ENCODE results near the gene BANP. TPM values are rescaled to one million over a fixed set of nuclear protein-coding genes. Genes with fewer than 3 reads are reported as not detected.

The BANP gene
- total RNA-seq, 1 donor from 2014 or later, result 20.6 TPM

- ATAC-seq (no peak), DNase-seq (no peak)
- no peaks in the 10 kb centered on the region for H3K4me1 ChIP-seq
- intact Hi-C loops (cut with DNase I), result no loop called here
- H3K27ac ChIP-seq, result no peak overlapping the region
- no peak overlapping the region for H3K4me3 ChIP-seq
- H3K27me3 ChIP-seq, result no peaks in the 10 kb centered on the region
- H3K9me3 ChIP-seq, result no peaks in the 10 kb centered on the region
- TF ChIP-seq, protein P1, sequence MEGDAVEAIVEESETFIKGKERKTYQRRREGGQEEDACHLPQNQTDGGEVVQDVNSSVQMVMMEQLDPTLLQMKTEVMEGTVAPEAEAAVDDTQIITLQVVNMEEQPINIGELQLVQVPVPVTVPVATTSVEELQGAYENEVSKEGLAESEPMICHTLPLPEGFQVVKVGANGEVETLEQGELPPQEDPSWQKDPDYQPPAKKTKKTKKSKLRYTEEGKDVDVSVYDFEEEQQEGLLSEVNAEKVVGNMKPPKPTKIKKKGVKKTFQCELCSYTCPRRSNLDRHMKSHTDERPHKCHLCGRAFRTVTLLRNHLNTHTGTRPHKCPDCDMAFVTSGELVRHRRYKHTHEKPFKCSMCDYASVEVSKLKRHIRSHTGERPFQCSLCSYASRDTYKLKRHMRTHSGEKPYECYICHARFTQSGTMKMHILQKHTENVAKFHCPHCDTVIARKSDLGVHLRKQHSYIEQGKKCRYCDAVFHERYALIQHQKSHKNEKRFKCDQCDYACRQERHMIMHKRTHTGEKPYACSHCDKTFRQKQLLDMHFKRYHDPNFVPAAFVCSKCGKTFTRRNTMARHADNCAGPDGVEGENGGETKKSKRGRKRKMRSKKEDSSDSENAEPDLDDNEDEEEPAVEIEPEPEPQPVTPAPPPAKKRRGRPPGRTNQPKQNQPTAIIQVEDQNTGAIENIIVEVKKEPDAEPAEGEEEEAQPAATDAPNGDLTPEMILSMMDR (IDR thresholded peaks at IDR 0.05), result no peak
- peaks cover 11% of the 10 kb centered on the region for H3K36me3 ChIP-seq
Measured at GRCh38 chr16:88078111-88078775, 127.0 kb downstream of the BANP start.

- Histone ChIP-seq H3K4me1 (no peaks in the 10 kb centered on the region), H3K27ac (no peak overlapping the region), H3K9me3 (no peaks in the 10 kb centered on the region), H3K4me3 (no peak overlapping the region), H3K36me3 (no peaks in the 10 kb centered on the region), H3K27me3 (no peaks in the 10 kb centered on the region)
- TF ChIP-seq, protein P1 (IDR thresholded peaks at IDR 0.05), result no peak
- intact Hi-C loops (cut with DNase I), result no loop called here
- DNase-seq (no peak), ATAC-seq (no peak)
Measured at GRCh38 chr16:88083582-88083981, 132.3 kb downstream of the BANP start.

DNA sequence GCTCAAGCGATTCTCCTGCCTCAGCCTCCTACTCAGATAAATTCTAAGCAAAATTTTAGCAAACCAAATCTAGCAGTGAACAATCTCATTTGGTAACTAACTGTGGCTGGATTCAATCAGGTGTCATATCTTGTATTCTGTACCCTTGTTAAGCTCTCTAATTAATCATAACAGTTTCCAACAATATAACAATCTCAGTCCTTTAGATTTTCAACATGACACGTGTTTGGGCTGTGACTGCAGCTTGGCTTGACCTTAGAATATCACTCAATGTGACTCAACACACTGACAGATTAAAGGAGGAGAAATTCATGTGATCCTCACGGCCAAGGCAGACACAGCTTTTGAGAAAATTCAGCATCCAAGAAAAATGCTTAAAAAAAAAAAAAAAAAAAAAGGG, 133.6 kb downstream of the BANP start:
- no peak overlapping the region for H3K4me3 ChIP-seq
- intact Hi-C loops (cut with DNase I), result no loop called here
- no peaks in the 10 kb centered on the region for H3K36me3 ChIP-seq
- no peaks in the 10 kb centered on the region for H3K4me1 ChIP-seq
- DNase-seq (no peak), ATAC-seq (no peak)
- H3K27me3 ChIP-seq, result no peaks in the 10 kb centered on the region
- no peak overlapping the region for H3K27ac ChIP-seq
- no peaks in the 10 kb centered on the region for H3K9me3 ChIP-seq
- TF ChIP-seq, protein P1 (IDR thresholded peaks at IDR 0.05), result no peak

GRCh38 chr16:88086571-88087516, 135.6 kb downstream of the BANP start:
- TF ChIP-seq, protein P1 (IDR thresholded peaks at IDR 0.05), result no peak
- no peak overlapping the region for H3K27ac ChIP-seq
- no peaks in the 10 kb centered on the region for H3K36me3 ChIP-seq
- intact Hi-C loops (cut with DNase I), result no loop called here
- DNase-seq (no peak), ATAC-seq (no peak)
- H3K4me1 ChIP-seq, result peaks cover 5% of the 10 kb centered on the region
- no peaks in the 10 kb centered on the region for H3K27me3 ChIP-seq
- no peak overlapping the region for H3K4me3 ChIP-seq
- no peaks in the 10 kb centered on the region for H3K9me3 ChIP-seq

GRCh38 chr16:88087517-88087877, 136.3 kb downstream of the BANP start:
- H3K4me1 ChIP-seq, result peaks cover 6% of the 10 kb centered on the region
- TF ChIP-seq, protein P1 (IDR thresholded peaks at IDR 0.05), result no peak
- intact Hi-C loops (cut with DNase I), result no loop called here
- DNase-seq, result no peak
- no peak overlapping the region for H3K27ac ChIP-seq
- H3K4me3 ChIP-seq, result no peak overlapping the region
- H3K27me3 ChIP-seq, result no peaks in the 10 kb centered on the region
- no peaks in the 10 kb centered on the region for H3K9me3 ChIP-seq
- H3K36me3 ChIP-seq, result no peaks in the 10 kb centered on the region
- ATAC-seq, result no peak
